WTC11 (cell line): Measurements from ENCODE around the gene NOXO1. TPM values are rescaled to one million over a fixed set of nuclear protein-coding genes. Genes with fewer than 3 reads are reported as not detected.

Experiments used
- ATF3 ChIP-seq: sonication (generic); formaldehyde crosslinking; conservative IDR thresholded peaks from 2 replicates; pipeline ENCODE4 v1.8.1; 2022; ENCODE audit warnings: mild to moderate bottlenecking, missing genetic modification reagents
- CREB1 ChIP-seq: sonication (generic); formaldehyde crosslinking; IDR thresholded peaks from 2 replicates; pipeline ENCODE4 v1.8.0; 2023; ENCODE audit warnings: mild to moderate bottlenecking, missing genetic modification reagents
- CREM ChIP-seq: sonication (generic); formaldehyde crosslinking; IDR thresholded peaks from 2 replicates; pipeline ENCODE4 v1.8.1; 2022; ENCODE audit warnings: mild to moderate bottlenecking, missing genetic modification reagents, moderate library complexity
- CTCF ChIP-seq: fragments of 200-600 bp; IDR thresholded peaks from 2 replicates; pipeline ENCODE4 v1.8.0; 2022; ENCODE audit warnings: antibody characterized with exemption
- E2F1 ChIP-seq: sonication (generic); formaldehyde crosslinking; IDR thresholded peaks from 2 replicates; pipeline ENCODE4 v1.8.0; 2022; ENCODE audit warnings: mild to moderate bottlenecking, missing genetic modification reagents
- E2F4 ChIP-seq: sonication (generic); formaldehyde crosslinking; IDR thresholded peaks from 2 replicates; pipeline ENCODE4 v1.8.1; 2022; ENCODE audit warnings: low read depth, mild to moderate bottlenecking, moderate library complexity, missing genetic modification reagents, borderline replicate concordance
- ELF4 ChIP-seq: sonication (generic); formaldehyde crosslinking; IDR thresholded peaks from 2 replicates; pipeline ENCODE4 v1.8.1; 2022; ENCODE audit warnings: low read depth, mild to moderate bottlenecking, moderate library complexity, missing genetic modification reagents
- EMX1 ChIP-seq: fragments of 250-450 bp; sonication (Bioruptor Pico); IDR thresholded peaks from 2 replicates; pipeline ENCODE4 v1.8.0; 2021; ENCODE audit warnings: mild to moderate bottlenecking
- ERG ChIP-seq: fragments of 250-450 bp; sonication (Bioruptor Pico); IDR thresholded peaks from 2 replicates; pipeline ENCODE4 v1.8.0; 2021; ENCODE audit warnings: mild to moderate bottlenecking
- FOXK1 ChIP-seq: sonication (generic); formaldehyde crosslinking; IDR thresholded peaks from 2 replicates; pipeline ENCODE4 v1.8.0; 2022; ENCODE audit warnings: mild to moderate bottlenecking, moderate library complexity, missing genetic modification reagents
- FOXP1 ChIP-seq: sonication (generic); formaldehyde crosslinking; IDR thresholded peaks from 2 replicates; pipeline ENCODE4 v1.8.0; 2022; ENCODE audit warnings: missing genetic modification reagents, mild to moderate bottlenecking, moderate library complexity, borderline replicate concordance
- GRHL2 ChIP-seq: fragments of 250-450 bp; sonication (Bioruptor Pico); IDR thresholded peaks from 2 replicates; pipeline ENCODE4 v1.8.0; 2022; ENCODE audit warnings: mild to moderate bottlenecking, moderate library complexity; ENCODE audit not compliant: insufficient replicate concordance, severe bottlenecking
- GTF2I ChIP-seq: fragments of 250-450 bp; sonication (Bioruptor Pico); conservative IDR thresholded peaks from 2 replicates; pipeline ENCODE4 v1.4.0; 2021; ENCODE audit warnings: mild to moderate bottlenecking
- HMGA2 ChIP-seq: fragments of 250-450 bp; sonication (Bioruptor Pico); IDR thresholded peaks from 2 replicates; pipeline ENCODE4 v1.4.0; 2021; ENCODE audit warnings: mild to moderate bottlenecking, moderate library complexity
- HMGXB4 ChIP-seq: sonication (generic); formaldehyde crosslinking; IDR thresholded peaks from 2 replicates; pipeline ENCODE4 v1.8.1; 2023; ENCODE audit warnings: mild to moderate bottlenecking, moderate library complexity, missing genetic modification reagents
- KAT7 ChIP-seq: sonication (generic); formaldehyde crosslinking; IDR thresholded peaks from 2 replicates; pipeline ENCODE4 v1.8.1; 2023; ENCODE audit warnings: missing genetic modification reagents, mild to moderate bottlenecking, borderline replicate concordance
- MAX ChIP-seq: sonication (generic); formaldehyde crosslinking; IDR thresholded peaks from 2 replicates; pipeline ENCODE4 v1.8.0; 2022; ENCODE audit warnings: mild to moderate bottlenecking, missing genetic modification reagents
- MYBL2 ChIP-seq: sonication (generic); formaldehyde crosslinking; IDR thresholded peaks from 2 replicates; pipeline ENCODE4 v1.8.1; 2023; ENCODE audit warnings: mild to moderate bottlenecking, moderate library complexity, missing genetic modification reagents
- NFATC4 ChIP-seq: fragments of 250-450 bp; sonication (Bioruptor Pico); IDR thresholded peaks from 2 replicates; pipeline ENCODE4 v1.9.0; 2021; ENCODE audit warnings: mild to moderate bottlenecking
- NR2C2 ChIP-seq: sonication (generic); formaldehyde crosslinking; IDR thresholded peaks from 2 replicates; pipeline ENCODE4 v1.8.0; 2022; ENCODE audit warnings: mild to moderate bottlenecking, missing genetic modification reagents
- NR3C1 ChIP-seq: sonication (generic); formaldehyde crosslinking; conservative IDR thresholded peaks from 2 replicates; pipeline ENCODE4 v1.8.1; 2023; ENCODE audit warnings: low read depth, mild to moderate bottlenecking, missing genetic modification reagents
- RELA ChIP-seq: sonication (generic); formaldehyde crosslinking; IDR thresholded peaks from 2 replicates; pipeline ENCODE4 v1.8.1; 2022; ENCODE audit warnings: missing genetic modification reagents, mild to moderate bottlenecking, borderline replicate concordance
- RORB ChIP-seq: fragments of 250-450 bp; sonication (Bioruptor Pico); IDR thresholded peaks from 2 replicates; pipeline ENCODE4 v1.9.0; 2021; ENCODE audit warnings: mild to moderate bottlenecking
- SOX15 ChIP-seq: fragments of 250-450 bp; sonication (Bioruptor Pico); IDR thresholded peaks from 2 replicates; pipeline ENCODE4 v1.9.0; 2021; ENCODE audit warnings: mild to moderate bottlenecking
- SP1 ChIP-seq: sonication (generic); formaldehyde crosslinking; conservative IDR thresholded peaks from 2 replicates; pipeline ENCODE4 v1.8.1; 2022; ENCODE audit warnings: missing genetic modification reagents
- ZMAT4 ChIP-seq: fragments of 250-450 bp; sonication (Bioruptor Pico); IDR thresholded peaks from 2 replicates; pipeline ENCODE4 v1.9.0; 2021; ENCODE audit warnings: mild to moderate bottlenecking
- ZNF219 ChIP-seq: sonication (generic); formaldehyde crosslinking; IDR thresholded peaks from 2 replicates; pipeline ENCODE4 v1.8.0; 2023; ENCODE audit warnings: missing genetic modification reagents, mild to moderate bottlenecking, borderline replicate concordance
- ZNF263 ChIP-seq: sonication (generic); formaldehyde crosslinking; IDR thresholded peaks from 2 replicates; pipeline ENCODE4 v1.8.1; 2022; ENCODE audit warnings: low read depth, mild to moderate bottlenecking, moderate library complexity, missing genetic modification reagents
- ZNF317 ChIP-seq: sonication (generic); formaldehyde crosslinking; IDR thresholded peaks from 2 replicates; pipeline ENCODE4 v1.8.1; 2023; ENCODE audit warnings: low read depth, mild to moderate bottlenecking, moderate library complexity, missing genetic modification reagents, borderline replicate concordance
- ZNF396 ChIP-seq: fragments of 250-450 bp; sonication (Bioruptor Pico); IDR thresholded peaks from 2 replicates; pipeline ENCODE4 v1.8.0; 2021; ENCODE audit warnings: mild to moderate bottlenecking, moderate library complexity, borderline replicate concordance
- ZNF423 ChIP-seq: fragments of 250-450 bp; sonication (Bioruptor Pico); IDR thresholded peaks from 2 replicates; pipeline ENCODE4 v2.1.2; 2022; ENCODE audit warnings: mild to moderate bottlenecking, moderate library complexity
- total RNA-seq: library from RNA; stranded (reverse); gene quantifications from 3 replicates; pipeline ENCODE4 v1.2.3, GENCODE V29; 2021

The NOXO1 gene
- total RNA-seq, 1 experiment from 2014 or later = 5.7 TPM

- no peak for TF ChIP-seq GRHL2 (CRISPR knock-in tag)
- TF ChIP-seq EMX1 (CRISPR knock-in tag) = no peak
- 0 out of 2 replicates have a peak, but pooled peaks have one; percentile 38 for TF ChIP-seq CREM
- no peak for TF ChIP-seq CREB1 (CRISPR knock-in tag)
- TF ChIP-seq KAT7 (CRISPR knock-in tag) = no peak
- TF ChIP-seq NFATC4 (CRISPR knock-in tag) = no peak
- no peak for TF ChIP-seq CTCF
- no peak for TF ChIP-seq ZNF423 (CRISPR knock-in tag)
- TF ChIP-seq NR3C1 (CRISPR knock-in tag) = no peak
- no peak for TF ChIP-seq GTF2I
- TF ChIP-seq RELA (CRISPR knock-in tag) = 0 out of 2 replicates have a peak, but pooled peaks have one; percentile 35
- no peak; the same call in 1 of the 2 replicates for TF ChIP-seq NR2C2
- no peak for TF ChIP-seq RORB (CRISPR knock-in tag)
- no peak for TF ChIP-seq ZMAT4
- TF ChIP-seq MAX = peak; percentile 98
- TF ChIP-seq ELF4 = peak; percentile 0; the same call in 1 of the 2 replicates
- no peak for TF ChIP-seq ATF3 (CRISPR knock-in tag)
- peak; percentile 58; the same call in 1 of the 2 replicates for TF ChIP-seq MYBL2 (CRISPR knock-in tag)
- TF ChIP-seq ZNF263 (CRISPR knock-in tag) = no peak
- no peak for TF ChIP-seq HMGA2 (CRISPR knock-in tag)
- TF ChIP-seq FOXK1 (CRISPR knock-in tag) = peak; percentile 44; the same call in 1 of the 2 replicates
- TF ChIP-seq E2F4 (CRISPR knock-in tag) = no peak
- TF ChIP-seq ZNF317 (CRISPR knock-in tag) = no peak
- TF ChIP-seq E2F1 (CRISPR knock-in tag) = 0 out of 2 replicates have a peak, but pooled peaks have one; percentile 66
- no peak; the same call in 1 of the 2 replicates for TF ChIP-seq FOXP1 (CRISPR knock-in tag)
- TF ChIP-seq HMGXB4 (CRISPR knock-in tag) = no peak
- TF ChIP-seq SP1 (CRISPR knock-in tag) = peak; percentile 89
- no peak for TF ChIP-seq ERG
- no peak for TF ChIP-seq ZNF219 (CRISPR knock-in tag)
- TF ChIP-seq SOX15 = no peak
- no peak for TF ChIP-seq ZNF396 (CRISPR knock-in tag)
Observed at GRCh38 chr16:1942810-1943726, 38.2 kb downstream of the NOXO1 start, which contains the start of gene MSRB1 (continued).
